DMS53 (cell line): ENCODE data around the gene GLCE.

Experiments used
- DNase-seq: peaks from one replicate; lab custom pipeline; 2025; lab: John Stamatoyannopoulos, UW

Gene GLCE

DNA sequence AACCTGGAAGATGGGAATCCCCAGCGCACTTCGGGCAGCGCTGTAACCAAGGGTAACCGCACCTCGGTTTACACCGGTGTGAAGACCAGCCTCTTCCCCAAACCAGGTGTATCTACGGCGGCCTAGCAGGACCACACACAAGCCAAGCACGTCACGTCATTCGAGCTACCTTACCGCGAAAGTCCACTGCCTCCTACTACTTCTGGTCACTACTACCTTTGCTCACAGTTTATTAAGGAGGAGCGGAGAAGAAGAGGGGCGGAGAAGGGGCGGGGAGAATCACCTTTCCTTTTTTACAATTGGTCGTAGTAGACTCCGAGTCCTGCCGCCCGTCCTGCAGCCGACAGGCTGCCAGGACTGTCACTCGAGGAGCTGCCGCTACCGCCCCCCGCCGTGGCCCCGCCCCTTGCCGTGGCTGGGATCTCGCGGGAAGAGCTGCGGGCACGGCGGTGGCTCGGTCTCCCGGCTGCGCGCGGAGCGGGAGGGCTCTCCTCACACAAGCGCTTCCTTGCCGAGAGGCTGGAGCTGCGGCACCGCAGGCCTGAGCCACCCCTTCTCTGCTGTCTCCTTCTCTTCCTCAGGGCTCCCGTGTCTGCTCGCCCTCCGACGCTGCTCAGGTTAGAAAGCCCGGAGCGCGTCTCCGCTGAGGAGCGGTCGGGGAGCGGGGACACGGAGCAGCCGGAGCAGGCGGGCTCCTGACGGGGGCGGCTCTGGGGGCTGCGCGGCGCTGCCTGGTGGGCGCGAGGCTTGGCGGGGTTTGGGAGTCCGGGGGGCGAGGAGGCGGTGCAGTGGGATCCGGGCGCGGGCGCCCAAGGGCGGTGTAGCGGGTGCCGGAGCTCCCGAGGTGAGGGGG lies at the start of gene GLCE:
TSS of gene GLCE (plus strand) at position 495 of the 853 bp plus-strand sequence. CDS start 95,172 bp downstream, outside the sequence.
- DNase-seq = peak; percentile 98

GRCh38 chr15:69114331-69114928 lies 46.0 kb upstream of the GLCE start:
- DNase-seq = no peak

GRCh38 chr15:69115031-69115430 lies 45.4 kb upstream of the GLCE start:
- no peak for DNase-seq

DNA sequence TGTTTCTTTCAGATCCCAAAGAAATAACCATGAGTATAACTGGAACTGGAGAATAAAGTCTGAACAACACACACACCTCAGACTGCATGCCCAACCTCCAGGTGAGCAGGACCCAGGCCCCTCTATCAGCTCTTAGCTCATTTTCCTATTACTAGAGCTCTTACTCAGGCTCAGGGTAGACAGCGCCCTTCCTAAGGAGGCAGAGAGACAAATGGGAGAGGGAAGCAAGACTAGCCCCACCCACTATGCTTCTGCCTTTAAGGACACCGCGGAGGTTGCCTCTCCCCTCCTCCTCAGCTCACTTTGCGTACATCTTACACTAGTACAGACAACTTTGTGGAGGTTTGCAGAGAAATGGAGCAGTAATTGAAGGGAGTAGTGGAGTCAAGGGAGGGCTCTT lies 44.0 kb upstream of the GLCE start:
- no peak for DNase-seq

DNA sequence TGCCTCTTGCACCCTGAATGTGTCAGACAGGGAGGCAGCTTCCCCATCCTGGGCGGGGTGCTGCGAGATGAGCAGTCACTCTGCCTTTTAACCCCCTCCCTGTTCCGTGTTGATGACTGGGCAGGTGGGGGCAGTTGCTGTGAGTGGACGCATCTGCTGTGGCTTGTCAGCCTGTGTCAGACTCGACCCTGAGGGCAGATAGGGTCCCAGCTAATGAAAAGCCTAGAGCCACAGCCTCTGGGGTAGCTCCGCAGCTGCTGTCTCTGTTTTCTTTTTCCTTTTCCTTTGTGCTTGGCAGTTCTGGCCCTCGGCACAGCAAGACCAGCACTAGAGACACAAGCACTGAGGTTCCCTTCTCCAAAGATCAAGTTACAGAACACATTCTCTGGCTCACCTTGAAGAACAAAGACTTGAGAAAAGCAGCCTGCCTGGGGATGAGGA lies 43.0 kb upstream of the GLCE start:
- DNase-seq = no peak

GRCh38 chr15:69118089-69118488 lies 42.3 kb upstream of the GLCE start:
- no peak for DNase-seq

GRCh38 chr15:69119001-69119400 lies 41.4 kb upstream of the GLCE start:
- no peak for DNase-seq

DNA sequence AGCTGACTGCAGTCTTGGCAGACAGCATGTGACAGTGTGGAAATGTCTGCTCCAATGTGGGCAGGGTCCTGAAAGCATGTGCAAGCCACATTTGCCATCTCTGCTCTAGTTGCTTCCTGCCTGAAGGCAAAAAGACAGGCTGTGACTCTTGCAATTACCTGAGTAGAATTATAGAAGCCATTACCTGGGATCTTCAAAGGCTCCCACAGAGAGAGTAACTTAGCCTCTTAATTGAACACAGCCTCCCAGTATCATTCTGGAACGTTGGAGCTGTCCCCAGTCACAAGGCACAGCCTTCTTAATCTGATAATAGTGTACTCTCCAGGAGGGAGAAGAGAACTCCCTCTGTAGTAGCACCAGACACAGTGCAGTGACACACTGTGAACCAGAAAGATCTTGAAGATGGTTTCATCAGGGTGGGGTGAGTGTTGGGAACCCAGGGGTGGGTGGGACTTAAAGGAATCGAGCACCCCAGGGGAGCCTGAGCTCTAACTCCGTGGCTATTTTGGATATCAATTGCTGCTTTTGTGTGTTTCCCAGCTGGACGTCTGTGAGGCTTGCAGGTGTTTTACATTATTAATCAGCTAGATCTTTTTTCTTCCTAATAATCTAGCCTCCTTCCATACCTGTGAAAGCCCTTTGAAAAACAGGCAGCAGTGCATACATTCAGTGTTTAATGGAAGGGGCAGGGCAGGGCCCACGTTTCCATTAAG lies 40.6 kb upstream of the GLCE start:
- DNase-seq = no peak

GRCh38 chr15:69120732-69121131 lies 39.7 kb upstream of the GLCE start:
- DNase-seq = no peak

- no peak for DNase-seq
Measured at GRCh38 chr15:69121198-69121828, 39.1 kb upstream of the GLCE start.

DNA sequence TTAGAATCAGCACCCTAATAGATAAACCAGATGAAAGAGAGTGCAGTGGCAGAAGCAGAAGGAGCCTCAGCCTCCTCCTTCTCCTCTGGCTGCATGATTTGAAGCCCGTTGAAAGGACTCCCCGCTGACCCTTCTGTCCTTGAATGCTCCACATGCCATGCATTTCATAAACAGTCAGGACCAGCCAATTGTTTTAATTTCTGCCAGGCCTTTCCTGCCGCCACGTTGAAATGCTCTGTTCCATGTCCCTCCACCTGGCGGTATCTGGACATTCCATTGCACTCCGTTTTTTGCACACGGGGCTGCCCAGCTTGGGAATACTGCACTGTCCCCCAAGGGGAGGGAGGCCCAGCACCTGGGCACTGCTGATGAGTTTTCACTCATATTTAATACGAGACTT lies 35.2 kb upstream of the GLCE start:
- no peak for DNase-seq

DNA sequence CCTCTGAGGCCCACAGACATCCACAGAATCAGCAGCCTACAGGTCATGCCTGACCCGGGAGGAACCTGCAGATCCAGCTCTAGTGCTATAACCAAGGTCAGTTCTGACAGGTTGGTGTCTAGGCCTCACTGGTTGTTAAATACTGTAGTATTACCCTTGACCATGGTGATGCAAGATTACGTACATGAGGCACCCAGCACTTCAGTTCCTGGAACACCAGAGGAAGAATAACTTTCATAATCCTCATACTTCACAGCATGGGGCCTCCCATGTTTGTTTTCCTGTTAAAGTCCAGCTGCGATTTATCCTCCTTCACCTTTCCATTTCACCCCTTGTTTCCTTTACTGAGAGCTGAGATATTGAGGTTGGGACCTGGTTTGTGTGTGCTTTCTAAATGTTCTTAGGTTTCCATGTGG lies 34.4 kb upstream of the GLCE start:
- peak; percentile 71 for DNase-seq

DNA sequence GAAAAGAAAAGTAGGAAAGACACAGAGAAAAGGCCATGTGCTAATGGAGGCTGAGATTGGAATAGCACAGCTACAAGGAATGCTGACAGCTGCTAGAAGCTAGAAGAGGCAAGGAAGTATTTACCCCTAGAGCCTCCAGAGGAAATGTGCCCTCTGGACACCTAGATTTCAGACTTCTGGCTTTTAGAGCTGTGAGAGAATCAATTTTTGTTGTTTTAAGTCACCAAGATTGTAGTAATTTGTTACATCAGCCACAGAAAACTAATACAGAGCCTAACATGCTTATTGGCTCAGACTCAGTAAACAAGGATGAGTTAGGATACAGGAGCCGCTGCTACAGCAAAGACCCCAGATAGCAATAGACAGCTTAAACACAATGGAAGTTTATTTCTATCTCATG lies 33.1 kb upstream of the GLCE start:
- DNase-seq = no peak

DNA sequence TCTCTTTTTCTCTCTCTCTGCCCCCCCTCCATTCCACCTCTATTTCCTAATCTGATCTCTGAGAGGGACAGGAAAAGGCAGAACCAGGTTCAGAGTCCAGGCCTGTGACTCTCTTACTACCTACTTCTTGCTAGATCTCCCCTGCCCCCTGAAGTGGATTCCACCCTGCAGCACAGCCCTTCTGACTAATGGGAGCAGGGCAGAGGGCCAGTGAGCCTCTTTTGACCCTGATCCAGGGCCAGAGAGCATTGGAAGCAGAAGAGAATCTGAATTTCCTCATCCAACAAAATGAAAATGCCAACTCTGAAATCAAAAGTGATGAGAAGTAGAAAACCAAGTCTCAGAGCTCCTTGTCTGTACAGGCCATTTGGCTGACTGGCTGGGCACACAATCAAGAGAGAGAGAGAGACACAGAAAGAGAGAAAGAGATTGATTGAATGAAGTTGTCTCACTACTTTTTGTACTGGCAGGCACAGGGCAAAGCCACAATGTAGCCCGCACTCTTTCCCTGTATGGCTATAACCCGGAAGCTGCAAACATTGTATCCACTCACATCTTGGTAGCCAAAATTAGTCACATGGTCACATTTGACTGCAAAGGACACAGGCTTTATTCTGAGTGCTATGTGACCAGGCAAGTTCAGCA lies 31.6 kb upstream of the GLCE start:
- no peak for DNase-seq

- no peak for DNase-seq
Measured at GRCh38 chr15:69131362-69132220, 28.8 kb upstream of the GLCE start.

DNA sequence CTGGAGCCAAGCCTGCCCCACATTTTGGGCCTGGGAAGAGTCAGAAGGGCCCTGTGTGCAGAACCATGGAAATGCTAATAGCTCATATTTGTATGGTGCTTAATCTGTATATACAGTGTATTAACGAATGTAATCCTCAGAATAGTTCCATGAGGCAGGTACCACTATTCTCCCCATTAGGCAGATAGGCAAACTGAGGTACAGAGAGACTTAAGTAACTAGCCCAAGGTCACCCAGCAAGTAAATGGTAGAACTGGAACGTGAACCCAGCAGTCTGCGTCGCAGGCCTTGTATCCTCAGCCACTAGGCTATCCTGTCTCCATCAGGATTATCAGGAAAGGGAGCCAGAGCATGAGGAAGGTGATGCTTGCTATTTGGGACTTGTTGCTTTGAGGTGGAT lies 28.0 kb upstream of the GLCE start:
- no peak for DNase-seq

DNA sequence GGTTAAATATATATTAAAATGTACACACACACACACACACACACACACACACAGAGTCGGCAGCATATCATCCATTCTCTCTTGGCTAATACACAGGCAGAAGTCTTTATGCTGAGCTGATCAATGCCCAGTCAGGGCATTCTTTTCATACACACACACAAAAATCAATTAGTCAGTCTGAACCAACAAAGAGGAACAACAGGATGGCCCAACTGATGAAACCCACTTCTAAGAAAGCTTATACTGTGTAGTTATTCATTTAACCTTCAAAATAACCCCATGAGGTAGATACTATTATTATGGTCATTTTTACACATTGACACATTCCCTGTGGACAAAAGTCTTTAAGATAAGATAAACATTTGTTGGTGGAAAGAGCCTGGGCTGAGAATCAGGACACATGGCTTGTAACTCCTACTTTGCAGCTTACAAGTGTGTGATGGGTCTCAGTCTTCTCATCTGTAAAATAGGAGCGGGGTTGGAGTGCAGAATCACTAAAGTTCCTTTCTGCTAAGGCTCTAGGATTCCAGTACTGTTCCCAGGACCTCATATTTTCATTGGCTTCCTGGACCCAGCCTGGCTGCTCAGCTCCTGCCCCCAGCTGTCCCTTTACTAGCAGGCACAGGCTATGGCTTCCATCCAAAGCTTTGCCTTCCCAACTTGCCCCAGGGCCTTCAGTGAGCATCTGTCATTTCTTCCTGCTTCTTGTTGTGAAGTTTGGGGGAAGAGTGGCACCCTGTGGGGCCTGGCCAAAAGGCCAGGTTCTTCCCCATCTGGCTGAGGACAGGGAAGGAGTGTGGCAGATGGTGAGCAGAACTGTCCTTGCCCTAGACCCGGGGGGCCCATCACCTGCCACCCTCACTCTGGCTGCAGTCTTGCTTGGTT lies 27.2 kb upstream of the GLCE start:
- DNase-seq = no peak

GRCh38 chr15:69133862-69134519 lies 26.4 kb upstream of the GLCE start:
- DNase-seq = no peak

GRCh38 chr15:69134791-69135190 lies 25.6 kb upstream of the GLCE start:
- DNase-seq = no peak
